Liver (tissue), 9 donors: ENCODE measurements around the gene MAPKBP1. TPM values are rescaled to one million over a fixed set of nuclear protein-coding genes. Genes with fewer than 3 reads are reported as not detected.

Source experiments
- DNase-seq: peaks from one replicate; pipeline ENCODE4 v3.0.0-alpha.2; 2017; ENCODE audit warnings: low spot score
- H3K27ac ChIP-seq, 2 donors: one replicate each; pipeline ENCODE4 v1.7.0; 2013; ENCODE audit warnings: inconsistent platforms in 2 of 2, low read length in 2 of 2, control low read depth in 1 of 2, low read depth in 1 of 2, mild to moderate bottlenecking in 1 of 2
- H3K27me3 ChIP-seq, 4 donors: one replicate each; pipeline versions ENCODE4 v1.6.1 to v1.7.0; 2013; ENCODE audit warnings: low read length in 3 of 4, inconsistent platforms in 1 of 4, mild to moderate bottlenecking in 1 of 4, moderate library complexity in 1 of 4; ENCODE audit not compliant: control insufficient read depth in 4 of 4, insufficient read depth in 4 of 4
- H3K36me3 ChIP-seq, 4 donors: one replicate each; pipeline versions ENCODE4 v1.6.1 to v1.7.0; 2013; ENCODE audit warnings: low read length in 3 of 4, mild to moderate bottlenecking in 3 of 4, low read depth in 1 of 4, moderate library complexity in 1 of 4; ENCODE audit not compliant: control insufficient read depth in 4 of 4, insufficient read depth in 3 of 4
- H3K4me1 ChIP-seq, 4 donors: one replicate each; pipeline versions ENCODE4 v1.6.1 to v1.7.0; 2013; ENCODE audit warnings: low read length in 3 of 4, mild to moderate bottlenecking in 3 of 4, moderate library complexity in 1 of 4; ENCODE audit not compliant: control insufficient read depth in 4 of 4, insufficient read depth in 4 of 4
- H3K4me3 ChIP-seq, 3 donors: one replicate each; pipeline versions ENCODE4 v1.6.1 to v1.7.0; 2013; ENCODE audit warnings: low read length in 3 of 3, control low read depth in 1 of 3, low read depth in 1 of 3, mild to moderate bottlenecking in 1 of 3
- H3K9ac ChIP-seq, 2 donors: one replicate each; pipeline ENCODE4 v1.7.0; 2013; ENCODE audit warnings: low read length in 2 of 2, mild to moderate bottlenecking in 2 of 2, moderate library complexity in 2 of 2, control low read depth in 1 of 2, low read depth in 1 of 2
- H3K9me3 ChIP-seq, 4 donors: one replicate each; pipeline versions ENCODE4 v1.6.1 to v1.7.0; 2013; ENCODE audit warnings: low read length in 3 of 4; ENCODE audit not compliant: control insufficient read depth in 4 of 4
- EGR1 ChIP-seq, 2 donors: IDR thresholded peaks; 2 replicates each; pipeline ENCODE4 v1.6.1; 2016 to 2018; ENCODE audit warnings: antibody characterized with exemption in 2 of 2, low read depth in 2 of 2
- FOXA1 ChIP-seq: IDR thresholded peaks from 2 replicates; pipeline ENCODE4 v1.6.1; 2016; ENCODE audit warnings: antibody characterized with exemption
- FOXA2 ChIP-seq: IDR thresholded peaks from 2 replicates; pipeline ENCODE4 v1.6.1; 2016; ENCODE audit warnings: antibody characterized with exemption
- GABPA ChIP-seq, 2 donors: IDR thresholded peaks in 1 of 2; conservative IDR thresholded peaks in 1 of 2; 2 replicates each; pipeline ENCODE4 v1.6.1; 2016; ENCODE audit warnings: antibody characterized with exemption in 2 of 2, mild to moderate bottlenecking in 1 of 2, moderate library complexity in 1 of 2
- HNF4A ChIP-seq, 2 donors: conservative IDR thresholded peaks; 2 replicates each; pipeline ENCODE4 v1.6.1; 2016; ENCODE audit warnings: antibody characterized with exemption in 2 of 2, mild to moderate bottlenecking in 2 of 2
- HNF4G ChIP-seq: IDR thresholded peaks from 2 replicates; pipeline ENCODE4 v1.6.1; 2016; ENCODE audit warnings: antibody characterized with exemption
- JUND ChIP-seq, 2 donors: IDR thresholded peaks; 2 replicates each; pipeline ENCODE4 v1.6.1; 2016; ENCODE audit warnings: antibody characterized with exemption in 2 of 2
- NR2F2 ChIP-seq: IDR thresholded peaks from 2 replicates; pipeline ENCODE4 v1.6.1; 2016; ENCODE audit warnings: antibody characterized with exemption
- RAD21 ChIP-seq, 2 donors: IDR thresholded peaks; 2 replicates each; pipeline ENCODE4 v1.6.1; 2016; ENCODE audit warnings: antibody characterized with exemption in 2 of 2, mild to moderate bottlenecking in 2 of 2
- RXRA ChIP-seq, 2 donors: IDR thresholded peaks; 2 replicates each; pipeline ENCODE4 v1.6.1; 2017 to 2018; ENCODE audit warnings: antibody characterized with exemption in 2 of 2, mild to moderate bottlenecking in 1 of 2
- SP1 ChIP-seq: IDR thresholded peaks from 2 replicates; pipeline ENCODE4 v1.6.1; 2018; ENCODE audit warnings: antibody characterized with exemption, mild to moderate bottlenecking
- TAF1 ChIP-seq: conservative IDR thresholded peaks from 2 replicates; pipeline ENCODE4 v1.6.1; 2016; ENCODE audit warnings: antibody characterized with exemption, mild to moderate bottlenecking
- YY1 ChIP-seq: IDR thresholded peaks from 2 replicates; pipeline ENCODE4 v1.6.1; 2016; ENCODE audit warnings: antibody characterized with exemption, mild to moderate bottlenecking
- WGBS: extraction: QIAGEN DNeasy Blood & Tissue Kit; methylation state at CpG from one replicate; pipeline ENCODE4 v1.1.7; 2013; 5-methylcytosine and 5-hydroxymethylcytosine counted together
- polyA plus RNA-seq, 2 donors: library from polyadenylated mRNA; stranded (reverse) in 1 of 2; unstranded in 1 of 2; fragments of 200-250 nt in 1 of 2; fragments of >200 nt in 1 of 2; fragmentation: Nextera tagmentation in 1 of 2; extraction: Ambion mirVana in 1 of 2; gene quantifications; one replicate each; pipeline versions ENCODE4 v1.2.1 to v1.2.3, GENCODE V29; 2013 to 2015
- total RNA-seq, 2 donors: library from RNA; depleted of rRNA; stranded (reverse); fragments of >200 nt; gene quantifications; one replicate each; pipeline ENCODE4 v1.2.3, GENCODE V29; 2014
- TF ChIP-seq, protein P1 (sequence below): IDR thresholded peaks from 2 replicates; pipeline ENCODE4 v1.6.1; 2016; ENCODE audit warnings: antibody characterized with exemption
- TF ChIP-seq, protein P2 (sequence below): fragments of 150-350 bp; IDR thresholded peaks from 2 replicates; pipeline ENCODE4 v1.5.1; 2017; ENCODE audit warnings: improper control_type of control experiment, low read depth, low read length; ENCODE audit not compliant: missing input control
- TF ChIP-seq, protein P3 (sequence below): IDR thresholded peaks from 2 replicates; pipeline ENCODE4 v1.6.1; 2016; ENCODE audit warnings: antibody characterized with exemption
- TF ChIP-seq, protein P4 (sequence below): IDR thresholded peaks from 2 replicates; pipeline ENCODE4 v1.6.1; 2016; ENCODE audit warnings: antibody characterized with exemption, mild to moderate bottlenecking
- TF ChIP-seq, protein P5 (sequence below): IDR thresholded peaks from 2 replicates; pipeline ENCODE4 v1.6.1; 2016; ENCODE audit warnings: antibody characterized with exemption
- donor health status: healthy.
- donor health status: healthy.
- donor health status: healthy.
- donor health status: healthy.
- donor health status: healthy.

The MAPKBP1 gene
- total and polyA plus RNA-seq, 4 donors, result 0.89 to 10.3 (median 2.7) TPM

DNA sequence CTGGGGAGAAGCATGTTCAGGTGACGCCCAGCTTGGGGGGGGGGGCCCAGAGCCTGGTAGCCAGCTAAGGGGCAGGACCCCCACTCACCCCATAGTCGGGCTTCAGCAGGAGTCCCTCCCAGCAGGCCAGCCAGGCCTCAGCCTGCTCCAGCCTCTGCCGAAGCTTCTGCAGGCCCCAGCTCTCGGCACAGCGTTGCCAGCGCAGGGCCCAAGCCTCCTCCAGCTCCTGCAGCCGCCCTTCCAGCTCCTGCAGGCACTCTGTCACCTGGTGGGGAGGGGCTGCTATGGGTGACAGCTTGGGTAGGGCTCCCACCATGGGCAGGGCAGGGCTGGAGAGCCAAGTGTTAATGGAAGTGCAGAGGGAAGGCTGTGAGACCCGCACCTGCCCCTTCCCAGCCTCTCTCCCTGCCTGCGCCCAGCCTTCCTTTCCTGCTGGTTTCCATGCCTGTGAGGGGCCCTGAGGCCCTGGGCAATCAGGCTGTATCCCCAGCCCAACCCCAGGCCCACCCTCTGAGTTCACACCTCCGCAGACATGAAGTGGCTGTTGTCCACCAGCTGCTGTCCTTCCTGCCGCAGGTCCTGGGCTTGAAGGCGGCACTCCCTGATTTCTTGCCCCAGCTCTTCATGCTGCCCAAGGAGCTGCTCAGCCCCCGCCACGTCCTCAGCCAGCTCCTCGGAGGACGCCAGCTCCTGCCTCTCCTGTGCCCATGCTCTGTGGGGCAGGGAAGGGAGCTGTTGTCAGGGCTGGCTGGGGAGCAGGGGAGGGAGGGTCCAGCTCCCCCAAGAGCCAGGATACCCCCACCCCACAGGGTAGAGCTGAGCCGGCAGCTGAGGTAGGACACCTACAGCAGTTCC lies 78.7 kb downstream of the MAPKBP1 start:
- Histone ChIP-seq H3K4me1 (no peaks in the 10 kb centered on the region), H3K36me3 (peaks cover 2 to 11% (median 3%) of the 10 kb centered on the region in 4 donors), H3K27me3 (no peaks in the 10 kb centered on the region), H3K9me3 (no peaks in the 10 kb centered on the region), H3K9ac (no peak overlapping the region), H3K4me3 (no peak overlapping the region), H3K27ac (no peak overlapping the region)
- TF ChIP-seq EGR1 (IDR thresholded peaks at IDR 0.05; ENCODE audit: low read depth in 2 of 2) (no peak), HNF4G (no peak), JUND (IDR thresholded peaks at IDR 0.05) (no peak), FOXA1 (no peak), NR2F2 (no peak), RXRA (IDR thresholded peaks at IDR 0.05) (no peak), GABPA (IDR thresholded peaks at IDR 0.05 in 1 of 2, conservative IDR thresholded peaks at IDR 0.05 in 1 of 2) (no peak), FOXA2 (no peak), HNF4A (conservative IDR thresholded peaks at IDR 0.05) (no peak), YY1 (no peak), TAF1 (no peak), SP1 (no peak), RAD21 (IDR thresholded peaks at IDR 0.05) (no peak)
- TF ChIP-seq, protein P1, sequence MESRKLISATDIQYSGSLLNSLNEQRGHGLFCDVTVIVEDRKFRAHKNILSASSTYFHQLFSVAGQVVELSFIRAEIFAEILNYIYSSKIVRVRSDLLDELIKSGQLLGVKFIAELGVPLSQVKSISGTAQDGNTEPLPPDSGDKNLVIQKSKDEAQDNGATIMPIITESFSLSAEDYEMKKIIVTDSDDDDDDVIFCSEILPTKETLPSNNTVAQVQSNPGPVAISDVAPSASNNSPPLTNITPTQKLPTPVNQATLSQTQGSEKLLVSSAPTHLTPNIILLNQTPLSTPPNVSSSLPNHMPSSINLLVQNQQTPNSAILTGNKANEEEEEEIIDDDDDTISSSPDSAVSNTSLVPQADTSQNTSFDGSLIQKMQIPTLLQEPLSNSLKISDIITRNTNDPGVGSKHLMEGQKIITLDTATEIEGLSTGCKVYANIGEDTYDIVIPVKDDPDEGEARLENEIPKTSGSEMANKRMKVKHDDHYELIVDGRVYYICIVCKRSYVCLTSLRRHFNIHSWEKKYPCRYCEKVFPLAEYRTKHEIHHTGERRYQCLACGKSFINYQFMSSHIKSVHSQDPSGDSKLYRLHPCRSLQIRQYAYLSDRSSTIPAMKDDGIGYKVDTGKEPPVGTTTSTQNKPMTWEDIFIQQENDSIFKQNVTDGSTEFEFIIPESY, result no peak
- TF ChIP-seq, protein P2, sequence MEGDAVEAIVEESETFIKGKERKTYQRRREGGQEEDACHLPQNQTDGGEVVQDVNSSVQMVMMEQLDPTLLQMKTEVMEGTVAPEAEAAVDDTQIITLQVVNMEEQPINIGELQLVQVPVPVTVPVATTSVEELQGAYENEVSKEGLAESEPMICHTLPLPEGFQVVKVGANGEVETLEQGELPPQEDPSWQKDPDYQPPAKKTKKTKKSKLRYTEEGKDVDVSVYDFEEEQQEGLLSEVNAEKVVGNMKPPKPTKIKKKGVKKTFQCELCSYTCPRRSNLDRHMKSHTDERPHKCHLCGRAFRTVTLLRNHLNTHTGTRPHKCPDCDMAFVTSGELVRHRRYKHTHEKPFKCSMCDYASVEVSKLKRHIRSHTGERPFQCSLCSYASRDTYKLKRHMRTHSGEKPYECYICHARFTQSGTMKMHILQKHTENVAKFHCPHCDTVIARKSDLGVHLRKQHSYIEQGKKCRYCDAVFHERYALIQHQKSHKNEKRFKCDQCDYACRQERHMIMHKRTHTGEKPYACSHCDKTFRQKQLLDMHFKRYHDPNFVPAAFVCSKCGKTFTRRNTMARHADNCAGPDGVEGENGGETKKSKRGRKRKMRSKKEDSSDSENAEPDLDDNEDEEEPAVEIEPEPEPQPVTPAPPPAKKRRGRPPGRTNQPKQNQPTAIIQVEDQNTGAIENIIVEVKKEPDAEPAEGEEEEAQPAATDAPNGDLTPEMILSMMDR, result no peak
- TF ChIP-seq, protein P3, sequence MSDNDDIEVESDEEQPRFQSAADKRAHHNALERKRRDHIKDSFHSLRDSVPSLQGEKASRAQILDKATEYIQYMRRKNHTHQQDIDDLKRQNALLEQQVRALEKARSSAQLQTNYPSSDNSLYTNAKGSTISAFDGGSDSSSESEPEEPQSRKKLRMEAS, result no peak
- TF ChIP-seq, protein P4, sequence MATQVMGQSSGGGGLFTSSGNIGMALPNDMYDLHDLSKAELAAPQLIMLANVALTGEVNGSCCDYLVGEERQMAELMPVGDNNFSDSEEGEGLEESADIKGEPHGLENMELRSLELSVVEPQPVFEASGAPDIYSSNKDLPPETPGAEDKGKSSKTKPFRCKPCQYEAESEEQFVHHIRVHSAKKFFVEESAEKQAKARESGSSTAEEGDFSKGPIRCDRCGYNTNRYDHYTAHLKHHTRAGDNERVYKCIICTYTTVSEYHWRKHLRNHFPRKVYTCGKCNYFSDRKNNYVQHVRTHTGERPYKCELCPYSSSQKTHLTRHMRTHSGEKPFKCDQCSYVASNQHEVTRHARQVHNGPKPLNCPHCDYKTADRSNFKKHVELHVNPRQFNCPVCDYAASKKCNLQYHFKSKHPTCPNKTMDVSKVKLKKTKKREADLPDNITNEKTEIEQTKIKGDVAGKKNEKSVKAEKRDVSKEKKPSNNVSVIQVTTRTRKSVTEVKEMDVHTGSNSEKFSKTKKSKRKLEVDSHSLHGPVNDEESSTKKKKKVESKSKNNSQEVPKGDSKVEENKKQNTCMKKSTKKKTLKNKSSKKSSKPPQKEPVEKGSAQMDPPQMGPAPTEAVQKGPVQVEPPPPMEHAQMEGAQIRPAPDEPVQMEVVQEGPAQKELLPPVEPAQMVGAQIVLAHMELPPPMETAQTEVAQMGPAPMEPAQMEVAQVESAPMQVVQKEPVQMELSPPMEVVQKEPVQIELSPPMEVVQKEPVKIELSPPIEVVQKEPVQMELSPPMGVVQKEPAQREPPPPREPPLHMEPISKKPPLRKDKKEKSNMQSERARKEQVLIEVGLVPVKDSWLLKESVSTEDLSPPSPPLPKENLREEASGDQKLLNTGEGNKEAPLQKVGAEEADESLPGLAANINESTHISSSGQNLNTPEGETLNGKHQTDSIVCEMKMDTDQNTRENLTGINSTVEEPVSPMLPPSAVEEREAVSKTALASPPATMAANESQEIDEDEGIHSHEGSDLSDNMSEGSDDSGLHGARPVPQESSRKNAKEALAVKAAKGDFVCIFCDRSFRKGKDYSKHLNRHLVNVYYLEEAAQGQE, result no peak
- TF ChIP-seq, protein P5, sequence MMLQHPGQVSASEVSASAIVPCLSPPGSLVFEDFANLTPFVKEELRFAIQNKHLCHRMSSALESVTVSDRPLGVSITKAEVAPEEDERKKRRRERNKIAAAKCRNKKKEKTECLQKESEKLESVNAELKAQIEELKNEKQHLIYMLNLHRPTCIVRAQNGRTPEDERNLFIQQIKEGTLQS, result no peak
- DNase-seq, result no peak
- 86% methylated on average over 17 of the region's 17 CpGs for WGBS
